Measurements from ENCODE around the gene WDR1.

GRCh38 chr4:10080589-10081217 is 35.9 kb downstream of the WDR1 start:
- TF ChIP-seq CTCF (IDR thresholded peaks at IDR 0.05; ENCODE audit: extremely low read depth in 1 of 2, insufficient read depth in 1 of 2, low read depth in 1 of 2, low read length in 2 of 2) (no peak), POLR2AphosphoS5 (IDR thresholded peaks at IDR 0.05; ENCODE audit: insufficient read depth, low read depth, low read length) (no peak), JUN (IDR thresholded peaks at IDR 0.05; ENCODE audit: borderline replicate concordance, insufficient read depth, insufficient read length, low read depth) (no peak), EZH2 (IDR thresholded peaks at IDR 0.05; ENCODE audit: borderline replicate concordance, low read depth, low read length, severe bottlenecking) (no peak)
